ENCODE results near the gene TMEM141.

DNA sequence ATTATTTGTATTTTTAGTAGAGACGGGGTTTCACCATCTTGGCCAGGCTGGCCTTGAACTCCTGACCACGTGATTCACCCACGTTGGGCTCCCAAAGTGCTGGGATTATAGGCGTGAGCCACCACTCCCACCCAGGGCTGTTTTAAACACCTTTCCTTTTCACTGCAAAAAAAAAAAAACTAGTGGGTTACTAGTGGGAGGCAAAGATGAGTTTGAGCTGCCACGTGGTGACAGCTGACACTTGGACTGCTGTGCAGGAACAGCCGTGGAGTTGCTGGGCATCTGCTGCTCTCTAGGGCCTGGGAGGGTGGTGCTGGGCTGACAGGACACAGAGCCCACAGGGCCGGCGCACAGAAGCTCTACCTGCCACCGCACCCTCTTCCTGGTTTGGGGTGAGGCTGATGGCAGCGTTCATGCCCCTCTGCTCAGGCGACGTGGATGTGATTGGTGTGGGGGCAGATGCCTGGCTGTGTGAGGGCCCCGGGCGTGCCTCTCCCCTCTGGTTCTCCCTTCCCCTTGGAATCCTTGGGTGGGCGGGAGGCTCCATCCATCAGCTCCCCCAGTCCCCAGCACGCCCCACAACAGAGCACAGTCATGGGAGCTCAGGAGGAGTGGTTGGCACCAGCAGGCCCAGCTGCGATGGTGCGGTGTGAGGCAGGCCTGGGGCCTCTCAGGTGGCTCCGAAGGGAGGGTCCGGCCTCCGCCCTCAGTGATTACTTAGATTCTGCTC, 33.5 kb downstream of the TMEM141 start:
- TF ChIP-seq POLR2AphosphoS5 (IDR thresholded peaks at IDR 0.05; ENCODE audit: low read depth, low read length) (no peak), SIN3A (IDR thresholded peaks at IDR 0.05; ENCODE audit: borderline replicate concordance, insufficient read depth, low read length) (no peak), TAF1 (IDR thresholded peaks at IDR 0.05; ENCODE audit: borderline replicate concordance, insufficient read depth, low read length) (no peak), FOXP2 (optimal IDR thresholded peaks at IDR 0.05; ENCODE audit: borderline replicate concordance, extremely low read depth, extremely low read length, insufficient read depth) (no peak)
- TF ChIP-seq, protein P1, sequence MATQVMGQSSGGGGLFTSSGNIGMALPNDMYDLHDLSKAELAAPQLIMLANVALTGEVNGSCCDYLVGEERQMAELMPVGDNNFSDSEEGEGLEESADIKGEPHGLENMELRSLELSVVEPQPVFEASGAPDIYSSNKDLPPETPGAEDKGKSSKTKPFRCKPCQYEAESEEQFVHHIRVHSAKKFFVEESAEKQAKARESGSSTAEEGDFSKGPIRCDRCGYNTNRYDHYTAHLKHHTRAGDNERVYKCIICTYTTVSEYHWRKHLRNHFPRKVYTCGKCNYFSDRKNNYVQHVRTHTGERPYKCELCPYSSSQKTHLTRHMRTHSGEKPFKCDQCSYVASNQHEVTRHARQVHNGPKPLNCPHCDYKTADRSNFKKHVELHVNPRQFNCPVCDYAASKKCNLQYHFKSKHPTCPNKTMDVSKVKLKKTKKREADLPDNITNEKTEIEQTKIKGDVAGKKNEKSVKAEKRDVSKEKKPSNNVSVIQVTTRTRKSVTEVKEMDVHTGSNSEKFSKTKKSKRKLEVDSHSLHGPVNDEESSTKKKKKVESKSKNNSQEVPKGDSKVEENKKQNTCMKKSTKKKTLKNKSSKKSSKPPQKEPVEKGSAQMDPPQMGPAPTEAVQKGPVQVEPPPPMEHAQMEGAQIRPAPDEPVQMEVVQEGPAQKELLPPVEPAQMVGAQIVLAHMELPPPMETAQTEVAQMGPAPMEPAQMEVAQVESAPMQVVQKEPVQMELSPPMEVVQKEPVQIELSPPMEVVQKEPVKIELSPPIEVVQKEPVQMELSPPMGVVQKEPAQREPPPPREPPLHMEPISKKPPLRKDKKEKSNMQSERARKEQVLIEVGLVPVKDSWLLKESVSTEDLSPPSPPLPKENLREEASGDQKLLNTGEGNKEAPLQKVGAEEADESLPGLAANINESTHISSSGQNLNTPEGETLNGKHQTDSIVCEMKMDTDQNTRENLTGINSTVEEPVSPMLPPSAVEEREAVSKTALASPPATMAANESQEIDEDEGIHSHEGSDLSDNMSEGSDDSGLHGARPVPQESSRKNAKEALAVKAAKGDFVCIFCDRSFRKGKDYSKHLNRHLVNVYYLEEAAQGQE (IDR thresholded peaks at IDR 0.05; ENCODE audit: insufficient read depth in 1 of 2, low read depth in 2 of 2, low read length in 2 of 2), result no peak

All from PFSK-1 (cell line).